HG03442 (cell line): ENCODE measurements around the gene MYL2.

ENCODE experiments used
- ATAC-seq: cut with Tn5 transposase; IDR thresholded peaks from one replicate; pipeline ENCODE4 v1.9.1; 2021; ENCODE audit warnings: mild to moderate bottlenecking, moderate library complexity; ENCODE audit not compliant: unreplicated experiment

Gene MYL2

DNA sequence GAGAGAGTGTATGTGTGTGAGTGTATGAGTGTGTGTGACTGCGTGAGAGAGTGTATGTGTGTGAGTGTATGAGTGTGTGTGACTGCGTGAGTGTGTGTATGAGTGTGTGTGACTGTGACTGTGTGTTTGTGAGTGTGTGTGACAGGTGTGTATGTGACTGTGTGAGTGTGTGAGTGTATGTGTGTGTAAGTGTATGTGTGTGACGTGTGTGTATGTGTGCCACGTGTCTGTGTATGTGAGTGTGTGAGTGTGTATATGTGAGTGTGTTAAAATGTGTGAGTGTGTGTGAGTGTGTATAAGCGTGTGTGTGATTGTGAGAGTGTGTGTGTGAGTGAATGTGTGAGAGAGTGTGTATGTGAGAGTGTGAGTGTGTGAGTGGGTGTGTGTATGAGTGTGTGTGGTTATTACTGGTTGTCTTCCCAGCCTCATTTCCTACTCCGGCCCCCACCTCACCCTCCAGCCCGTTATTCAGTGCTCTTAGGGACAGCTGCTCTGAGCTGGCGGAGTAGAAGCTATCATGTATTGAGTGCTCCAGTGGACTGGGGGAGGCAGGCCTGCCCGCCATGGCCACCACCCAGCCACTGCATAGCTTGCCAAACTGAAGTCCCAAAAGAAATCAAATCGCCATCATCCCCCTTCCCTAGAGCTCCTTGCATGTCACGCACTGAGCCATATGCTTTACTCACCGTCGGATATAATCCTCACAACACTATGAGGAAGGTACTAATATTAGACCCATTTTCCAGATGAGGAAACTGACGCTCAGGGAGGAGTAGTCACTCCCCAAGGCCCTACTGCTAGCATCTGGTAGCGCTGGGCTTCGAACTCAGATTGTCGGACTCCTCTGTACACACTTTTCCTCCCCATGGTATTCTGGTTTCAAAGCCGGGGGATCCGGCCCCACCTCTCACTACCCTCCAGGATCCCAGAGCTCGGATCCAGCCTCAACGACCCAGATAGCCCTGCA, 10.3 kb upstream of the MYL2 start:
- ATAC-seq: no peak

DNA sequence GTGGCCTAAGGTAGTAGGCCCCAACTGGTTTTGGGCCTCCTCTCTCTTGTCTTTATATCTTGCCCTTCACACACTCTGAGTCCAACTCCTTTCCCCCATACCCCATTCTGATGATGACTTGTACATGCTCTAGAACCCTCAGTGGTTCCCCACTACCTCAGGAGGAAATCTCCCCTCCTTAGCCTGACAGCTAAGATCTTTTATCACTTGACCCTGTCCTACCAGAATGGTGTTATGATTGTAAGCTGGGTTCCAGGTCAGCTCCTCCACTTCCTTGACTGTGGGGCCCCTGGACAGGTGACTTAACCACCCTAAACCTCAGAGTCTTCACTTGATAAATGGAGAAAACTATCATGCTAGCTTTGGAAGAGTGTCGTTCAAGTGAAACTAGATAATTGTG, 9.4 kb upstream of the MYL2 start:
- no peak for ATAC-seq

- no peak for ATAC-seq
Observed at GRCh38 chr12:110928700-110929099, 8.3 kb upstream of the MYL2 start.

- ATAC-seq: no peak
Observed at GRCh38 chr12:110927546-110927945, 7.2 kb upstream of the MYL2 start.

- ATAC-seq: no peak
Observed at GRCh38 chr12:110923692-110924334, 3.4 kb upstream of the MYL2 start.

DNA sequence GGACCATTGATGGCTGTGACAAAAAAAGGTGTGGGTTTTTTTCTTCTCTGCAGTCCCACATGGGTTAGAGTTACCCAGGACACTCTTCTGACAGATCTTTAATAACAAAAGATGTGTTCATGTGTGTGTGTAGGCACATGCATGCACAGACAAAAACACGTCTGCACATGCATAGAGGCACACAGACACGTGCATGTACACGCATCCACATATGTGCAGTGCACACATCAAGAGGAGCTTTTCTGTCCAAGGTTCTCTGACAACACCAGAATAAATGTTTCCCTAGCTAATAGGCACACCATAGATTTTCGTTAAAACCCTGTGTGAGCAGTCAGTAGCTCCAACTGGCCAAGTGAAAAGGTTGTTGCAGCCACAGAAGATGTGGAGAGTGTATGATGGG, 2.8 kb upstream of the MYL2 start:
- ATAC-seq: no peak

- no peak for ATAC-seq
Observed at GRCh38 chr12:110922652-110923051, 2.3 kb upstream of the MYL2 start.

GRCh38 chr12:110921262-110921661, 883 bp upstream of the MYL2 start:
- ATAC-seq: no peak

GRCh38 chr12:110919720-110920119, 659 bp downstream of the MYL2 start:
- no peak for ATAC-seq

DNA sequence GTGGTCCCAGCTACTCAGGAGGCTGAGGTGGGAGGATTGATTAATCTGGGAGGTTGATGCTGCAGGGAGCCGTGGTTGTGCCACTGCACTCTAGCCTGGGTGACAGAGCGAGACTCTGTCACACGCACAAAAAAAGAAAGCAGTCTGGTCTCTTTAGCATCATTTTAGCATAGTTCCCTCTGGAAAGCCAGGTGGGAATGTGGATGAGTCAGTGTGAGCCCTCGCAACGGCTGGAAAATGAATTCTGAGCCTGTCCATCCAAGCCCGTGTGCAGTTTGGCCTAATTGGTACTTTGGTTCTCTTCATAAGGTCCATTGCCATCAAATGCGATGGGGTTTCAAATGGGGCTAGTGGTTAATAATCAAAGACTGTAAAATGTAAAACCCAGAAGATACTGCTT, 2.4 kb downstream of the MYL2 start:
- no peak for ATAC-seq

GRCh38 chr12:110917467-110917866, 2.9 kb downstream of the MYL2 start:
- ATAC-seq: no peak

DNA sequence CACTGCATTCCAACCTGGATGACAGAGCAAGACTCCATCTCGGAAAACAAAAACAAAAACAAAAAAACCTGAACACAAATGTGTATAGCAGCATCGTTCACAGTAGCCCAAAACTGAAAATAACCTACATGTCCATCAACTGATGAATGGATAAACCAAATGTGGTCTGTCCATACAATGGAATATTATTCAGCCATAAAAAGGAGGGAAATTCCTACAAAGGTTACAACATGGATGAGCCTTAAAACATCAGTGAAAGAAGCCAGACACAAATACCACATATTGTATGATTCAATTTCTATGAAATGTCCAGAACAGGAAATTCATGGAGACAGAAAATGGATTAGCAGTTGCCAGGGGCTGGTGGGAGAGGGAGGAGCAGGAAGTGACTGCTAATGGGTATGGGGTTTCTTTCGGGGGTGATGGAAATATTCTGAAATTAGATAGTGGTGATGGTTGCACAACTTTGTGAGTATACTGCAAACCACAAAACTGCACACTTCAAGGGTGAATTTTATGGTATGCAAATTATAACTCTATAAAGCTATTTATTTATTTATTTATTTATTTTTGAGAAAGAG, 4.0 kb downstream of the MYL2 start:
- ATAC-seq: no peak

GRCh38 chr12:110913119-110914056, 7.0 kb downstream of the MYL2 start:
- peak; percentile 92 for ATAC-seq

GRCh38 chr12:110912263-110912662, 8.1 kb downstream of the MYL2 start:
- no peak for ATAC-seq

- no peak for ATAC-seq
Observed at GRCh38 chr12:110908377-110909152, 11.8 kb downstream of the MYL2 start.

- ATAC-seq: no peak
Observed at GRCh38 chr12:110907583-110907982, 12.8 kb downstream of the MYL2 start.

DNA sequence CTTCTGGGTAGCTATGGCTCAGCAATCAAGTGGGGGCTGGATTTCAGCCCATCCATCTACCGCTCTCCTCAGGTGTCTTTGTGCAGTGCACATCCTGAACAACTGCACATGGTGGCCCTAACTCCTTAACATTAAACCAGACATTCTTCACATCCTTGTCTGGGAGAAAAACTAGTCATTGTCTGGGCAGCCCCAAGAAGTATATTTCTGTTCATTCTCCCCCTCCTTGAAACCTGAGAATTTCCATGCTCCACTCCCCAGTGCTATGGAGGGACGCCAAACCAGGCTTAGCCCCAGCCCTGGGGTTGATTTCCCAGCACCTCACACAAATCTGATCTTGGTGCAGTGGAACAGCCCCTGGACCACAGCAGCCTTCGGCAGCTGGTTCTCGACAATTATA, 13.4 kb downstream of the MYL2 start:
- ATAC-seq: no peak

GRCh38 chr12:110906516-110906915, 13.9 kb downstream of the MYL2 start:
- ATAC-seq: no peak

GRCh38 chr12:110906083-110906482, 14.3 kb downstream of the MYL2 start:
- ATAC-seq: no peak

DNA sequence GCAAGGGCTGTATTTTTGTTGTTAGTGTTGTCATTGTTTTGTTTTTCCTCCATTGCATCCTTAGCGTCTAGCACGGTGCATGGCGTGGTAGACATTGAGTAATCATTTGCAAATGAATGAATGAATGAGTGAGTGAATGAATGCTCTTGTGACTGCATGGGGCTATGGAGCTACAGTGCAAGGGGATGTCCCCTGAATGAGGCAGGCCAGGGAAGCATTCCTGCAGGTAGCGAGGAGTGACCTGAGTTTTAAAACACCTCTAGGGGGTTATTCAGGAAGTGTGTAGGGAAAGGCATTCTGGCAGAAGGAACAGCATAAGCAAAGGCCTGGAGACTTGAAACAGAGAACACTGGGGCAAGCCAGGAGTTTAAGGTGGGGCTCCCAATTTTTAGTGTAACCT, 16.9 kb downstream of the MYL2 start:
- ATAC-seq: no peak
